Osteocyte (in vitro differentiated cells): ENCODE results near the gene NDFIP2. TPM values are rescaled to one million over a fixed set of nuclear protein-coding genes. Genes with fewer than 3 reads are reported as not detected.

Experiments
- DNase-seq: peaks from one replicate; pipeline ENCODE4 v3.0.0; 2021; ENCODE audit warnings: mixed read lengths; ENCODE audit not compliant: unreplicated experiment; ENCODE audit errors: extremely low spot score
- H3K27ac Mint-ChIP-seq: one replicate; pipeline ENCODE4 v1.8.0; 2021; ENCODE audit warnings: mild to moderate bottlenecking, mixed read lengths; ENCODE audit not compliant: unreplicated experiment
- H3K27me3 Mint-ChIP-seq: one replicate; pipeline ENCODE4 v1.8.0; 2021; ENCODE audit warnings: mixed read lengths; ENCODE audit not compliant: unreplicated experiment
- H3K36me3 Mint-ChIP-seq: one replicate; pipeline ENCODE4 v1.8.0; 2021; ENCODE audit warnings: mixed read lengths; ENCODE audit not compliant: unreplicated experiment
- H3K4me1 Mint-ChIP-seq: one replicate; pipeline ENCODE4 v1.8.0; 2021; ENCODE audit warnings: mixed read lengths; ENCODE audit not compliant: unreplicated experiment
- H3K4me3 Mint-ChIP-seq: one replicate; pipeline ENCODE4 v1.8.0; 2021; ENCODE audit warnings: mild to moderate bottlenecking, moderate library complexity, mixed read lengths; ENCODE audit not compliant: unreplicated experiment
- H3K9me3 Mint-ChIP-seq: one replicate; pipeline ENCODE4 v1.8.0; 2021; ENCODE audit warnings: mixed read lengths; ENCODE audit not compliant: unreplicated experiment
- CTCF ChIP-seq: fragments of 200-600 bp; sonication (generic); IDR thresholded peaks from 2 replicates; pipeline ENCODE4 v1.5.0; 2021; ENCODE audit warnings: antibody characterized with exemption, mild to moderate bottlenecking, moderate library complexity
- total RNA-seq: library from RNA; stranded (reverse); gene quantifications from 2 replicates; pipeline ENCODE4 v1.2.1, GENCODE V29; 2021

NDFIP2 gene
- total RNA-seq, 1 donor from 2014 or later = 30.6 TPM

DNA sequence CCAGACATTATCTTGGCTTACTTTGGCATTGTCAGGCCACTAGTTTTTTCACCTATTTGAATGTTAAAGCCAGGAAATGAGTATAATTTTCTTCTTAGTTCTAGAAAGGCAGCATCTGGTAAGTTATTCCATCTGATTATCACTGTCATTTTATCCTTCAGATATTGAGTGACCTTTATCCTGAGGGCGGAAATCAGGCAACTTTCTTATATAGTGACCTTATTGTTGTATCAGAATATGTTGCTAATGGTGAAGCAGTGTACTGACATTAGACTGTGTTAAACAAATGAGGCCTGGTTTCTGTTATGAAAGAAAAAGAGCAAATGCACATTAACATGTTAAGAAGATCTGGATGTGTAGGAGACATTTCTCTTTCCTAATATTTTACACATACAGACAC is 5.4 kb upstream of the NDFIP2 start:
- TF ChIP-seq CTCF = no peak
- Mint-ChIP-seq H3K4me3 (no peak overlapping the region), H3K9me3 (no peaks in the 10 kb centered on the region), H3K4me1 (peaks cover under 1% of the 10 kb centered on the region), H3K36me3 (no peaks in the 10 kb centered on the region), H3K27ac (no peak overlapping the region), H3K27me3 (peaks cover 54% of the 10 kb centered on the region)
- no peak for DNase-seq

DNA sequence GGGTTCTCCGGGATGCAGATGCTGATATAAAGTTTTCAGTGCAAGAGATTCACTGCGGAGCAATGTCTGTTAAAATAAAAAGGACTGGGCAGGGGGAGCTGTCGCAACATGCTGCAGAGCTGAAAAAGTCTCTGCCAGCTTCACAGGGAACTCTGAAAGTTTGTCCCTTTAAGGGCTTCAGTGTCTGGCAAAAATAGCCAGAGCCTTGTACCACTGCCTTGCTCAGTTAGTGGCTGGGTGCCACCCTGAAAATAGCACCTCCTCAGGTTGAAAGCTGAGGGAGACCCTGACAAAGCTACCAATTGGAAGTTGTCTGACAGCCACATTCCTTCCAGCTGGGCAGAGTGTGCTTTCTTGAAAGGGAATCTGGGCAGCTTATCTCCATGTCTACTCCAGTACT is 3.0 kb upstream of the NDFIP2 start:
- no peak for TF ChIP-seq CTCF
- H3K27ac Mint-ChIP-seq = no peak overlapping the region

DNA sequence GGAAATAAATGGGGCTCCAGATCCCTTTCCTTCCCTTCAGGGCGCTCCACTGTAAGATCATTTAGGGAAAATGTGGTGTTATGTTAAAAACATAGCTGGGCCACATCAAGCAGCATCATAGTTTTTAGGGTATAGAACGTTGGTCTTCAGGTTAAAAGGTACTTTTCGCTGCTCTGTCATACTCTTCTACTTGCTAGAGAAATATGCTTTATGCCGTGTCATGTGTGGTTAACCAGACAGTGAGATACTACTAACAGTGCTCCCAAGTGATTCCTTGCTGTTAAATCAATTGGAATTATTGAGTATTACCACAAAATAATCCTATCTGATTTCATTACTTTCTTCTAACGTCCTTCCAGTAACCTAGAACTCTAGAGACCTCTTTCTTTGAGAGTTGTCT is 1.1 kb upstream of the NDFIP2 start:
- no peak for TF ChIP-seq CTCF
- no peaks in the 10 kb centered on the region for H3K9me3 Mint-ChIP-seq
- peaks cover 21% of the 10 kb centered on the region for H3K4me1 Mint-ChIP-seq
- no peak for DNase-seq
- H3K27ac Mint-ChIP-seq = no peak overlapping the region
- peaks cover 37% of the 10 kb centered on the region for H3K27me3 Mint-ChIP-seq
- no peak overlapping the region for H3K4me3 Mint-ChIP-seq
- H3K36me3 Mint-ChIP-seq = no peaks in the 10 kb centered on the region

More for the DNA sequence above, 3.0 kb upstream of the NDFIP2 start:
- H3K27me3 Mint-ChIP-seq = peaks cover 46% of the 10 kb centered on the region
- H3K4me3 Mint-ChIP-seq = no peak overlapping the region
- no peak for DNase-seq
- no peaks in the 10 kb centered on the region for H3K36me3 Mint-ChIP-seq
- H3K9me3 Mint-ChIP-seq = no peaks in the 10 kb centered on the region
- peaks cover 10% of the 10 kb centered on the region for H3K4me1 Mint-ChIP-seq

DNA sequence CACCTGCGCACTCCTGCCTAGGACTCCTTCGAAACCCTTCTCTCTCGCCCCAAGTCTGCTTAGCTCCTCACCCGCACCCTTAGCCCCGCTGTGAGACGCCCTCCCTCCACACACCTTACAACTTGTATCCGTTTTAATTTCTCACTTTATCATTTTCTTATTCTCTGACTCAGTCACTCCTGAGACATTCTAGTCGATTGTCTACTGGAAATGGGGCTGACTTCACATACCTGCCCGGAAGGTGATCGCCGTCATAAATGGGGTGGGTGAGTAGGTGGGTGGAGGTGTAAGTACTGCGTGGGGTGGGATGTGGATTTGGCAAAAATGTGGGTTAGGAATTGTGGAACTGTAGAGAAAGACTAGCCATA is 714 bp downstream of the NDFIP2 start:
- H3K27me3 Mint-ChIP-seq = peaks cover 31% of the 10 kb centered on the region
- H3K36me3 Mint-ChIP-seq = no peaks in the 10 kb centered on the region
- H3K4me1 Mint-ChIP-seq = peaks cover 32% of the 10 kb centered on the region
- H3K27ac Mint-ChIP-seq = peak overlapping the region; percentile 76
- TF ChIP-seq CTCF = no peak
- DNase-seq = no peak
- H3K9me3 Mint-ChIP-seq = no peaks in the 10 kb centered on the region
- H3K4me3 Mint-ChIP-seq = peak overlapping the region; percentile 83

DNA sequence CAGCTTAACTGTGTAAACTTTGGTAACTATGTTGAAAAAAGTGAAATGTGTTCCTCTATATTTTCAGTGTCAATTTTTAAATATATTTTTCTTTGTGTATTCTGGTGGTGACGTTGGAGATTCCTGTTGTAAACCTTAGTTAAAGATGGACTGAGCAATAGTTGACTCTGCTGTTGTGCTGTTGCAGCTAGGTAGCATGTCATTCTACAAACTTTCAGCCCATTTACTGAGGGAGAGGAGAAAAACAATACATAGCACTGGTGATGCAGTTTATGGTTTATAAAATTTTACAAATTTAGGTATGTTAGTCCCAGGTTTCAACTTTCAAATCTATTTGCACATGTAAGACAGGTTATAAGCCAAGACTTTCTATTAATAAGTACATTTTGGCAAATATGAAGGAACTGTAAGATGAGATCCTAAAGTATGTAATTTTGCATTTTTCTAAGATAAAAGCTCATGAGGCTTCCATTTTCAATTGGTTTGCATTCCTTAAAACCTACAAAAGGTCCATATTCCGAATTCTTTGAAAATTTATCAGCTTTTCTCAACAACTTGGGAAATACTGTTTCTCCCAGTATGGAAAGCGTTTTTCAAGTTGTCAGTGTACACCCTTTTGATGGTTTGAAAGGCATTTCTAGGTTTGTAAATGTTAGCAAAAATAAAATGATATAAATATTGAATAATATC is 1.5 kb downstream of the NDFIP2 start:
- Mint-ChIP-seq H3K36me3 (no peaks in the 10 kb centered on the region), H3K9me3 (no peaks in the 10 kb centered on the region), H3K27me3 (peaks cover 26% of the 10 kb centered on the region), H3K4me3 (peak overlapping the region; percentile 83), H3K4me1 (peaks cover 32% of the 10 kb centered on the region), H3K27ac (no peak overlapping the region)
- DNase-seq = no peak
- TF ChIP-seq CTCF = no peak
